Stimulated activated CD8-positive, alpha-beta memory T cell treated with anti-CD3 and anti-CD28 coated beads, Interleukin-15, amount 100 ng/mL, for 48 hours (primary cell): ENCODE results near the gene ENKD1.
"Not testable (repeated sequence)": the region's sequence is repeated elsewhere in the genome, so short reads cannot be mapped to it uniquely, and the experiment has no call there.

Experiments used
- DNase-seq, 2 donors: peaks; one replicate each; pipeline ENCODE4 v3.0.0-alpha.2; 2020; ENCODE audit warnings: low read depth in 2 of 2

Gene ENKD1, protein sequence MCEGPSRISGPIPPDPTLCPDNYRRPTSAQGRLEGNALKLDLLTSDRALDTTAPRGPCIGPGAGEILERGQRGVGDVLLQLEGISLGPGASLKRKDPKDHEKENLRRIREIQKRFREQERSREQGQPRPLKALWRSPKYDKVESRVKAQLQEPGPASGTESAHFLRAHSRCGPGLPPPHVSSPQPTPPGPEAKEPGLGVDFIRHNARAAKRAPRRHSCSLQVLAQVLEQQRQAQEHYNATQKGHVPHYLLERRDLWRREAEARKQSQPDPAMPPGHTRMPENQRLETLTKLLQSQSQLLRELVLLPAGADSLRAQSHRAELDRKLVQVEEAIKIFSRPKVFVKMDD

DNA sequence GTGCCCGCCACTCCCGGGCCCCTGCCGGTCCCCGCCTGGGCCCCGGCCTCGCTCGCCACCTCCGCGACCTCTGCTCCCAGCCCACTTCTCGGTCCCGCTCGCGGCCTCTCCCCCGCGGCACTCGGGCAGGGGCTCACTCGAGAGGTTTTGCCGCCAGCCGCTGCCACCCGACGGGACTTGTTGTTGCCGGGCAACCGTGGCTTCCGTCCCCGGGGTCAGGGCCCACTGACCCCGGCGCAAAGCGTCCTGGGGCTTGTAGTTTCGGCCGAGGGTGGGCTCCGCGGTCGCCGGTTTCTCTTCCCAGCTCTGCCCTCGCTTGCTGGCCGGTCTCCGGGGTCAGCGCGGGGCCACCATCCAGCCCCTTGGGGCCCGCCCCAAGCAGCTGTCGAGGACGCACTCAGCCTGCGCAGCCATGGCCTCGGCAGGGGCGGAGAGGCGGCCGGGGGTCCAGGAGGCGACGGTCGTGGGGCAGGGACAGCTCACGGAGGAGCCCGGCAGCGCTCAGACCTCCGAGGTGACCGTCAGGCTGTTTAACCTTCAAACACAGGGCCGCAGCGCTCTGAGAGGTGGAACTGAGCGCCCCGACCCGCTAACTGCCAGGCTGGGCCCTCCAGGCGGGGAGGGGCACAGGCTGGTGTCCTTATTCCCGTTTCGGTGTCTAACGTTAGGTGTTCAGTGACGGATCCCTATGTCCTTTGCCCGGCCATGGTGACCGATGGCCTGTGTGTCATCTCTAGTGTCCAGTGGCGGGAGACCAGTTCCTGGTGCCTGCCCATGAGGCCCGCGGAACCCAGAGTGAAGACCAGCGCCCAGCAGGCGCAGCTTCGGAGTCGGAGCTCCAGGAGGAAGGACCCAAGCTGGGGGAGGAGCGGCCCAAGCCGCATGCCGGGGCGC, at the start of gene ENKD1, which contains the start of gene C16orf86:
ENKD1 (minus strand) TSS at position 192 of the 894 bp plus-strand sequence. CDS start 308 bp downstream, outside the sequence.
C16orf86 (plus strand) TSS at position 256 of the 894 bp plus-strand sequence; CDS start at position 413, 157 bp downstream.
- DNase-seq = peak; percentile 65 to 74

DNA sequence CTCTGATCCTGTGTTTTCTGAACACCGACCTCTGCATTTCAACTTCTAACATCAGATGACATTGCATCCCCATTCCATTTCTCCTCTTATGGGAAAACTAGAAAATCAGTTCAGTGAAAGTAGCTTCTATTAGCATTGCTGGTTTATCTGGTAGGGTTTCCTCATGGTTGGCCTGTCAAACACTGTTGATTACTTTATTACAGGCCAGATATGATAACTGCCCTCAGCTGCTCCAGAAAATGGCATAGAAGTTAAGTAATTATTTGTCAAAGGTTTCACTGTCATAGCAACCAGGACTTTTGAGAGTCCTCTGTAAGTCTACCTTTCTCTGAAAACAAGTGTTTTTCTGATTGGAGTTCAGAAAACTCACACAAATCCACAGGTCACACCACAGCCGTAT, 49.5 kb upstream of the ENKD1 start:
- no peak for DNase-seq

DNA sequence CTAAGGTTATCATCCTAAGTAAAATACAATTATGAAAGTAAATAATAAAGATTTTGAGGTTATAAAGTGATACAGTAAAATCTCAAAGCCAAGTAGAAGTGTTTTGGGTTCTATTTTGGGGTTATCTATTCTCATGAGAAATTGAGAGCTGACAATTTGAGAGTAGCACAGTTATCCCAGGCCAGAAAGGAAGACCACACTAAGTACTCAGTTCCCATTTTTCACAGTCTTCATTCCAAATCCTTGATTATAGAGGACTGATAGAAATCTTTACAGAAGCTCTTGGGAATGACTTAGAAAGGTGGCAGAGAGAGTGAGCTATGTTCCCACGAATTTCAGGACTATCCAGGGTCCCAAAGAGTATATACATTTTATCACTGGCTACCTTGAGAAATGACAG, 48.0 kb upstream of the ENKD1 start:
- no peak for DNase-seq

DNA sequence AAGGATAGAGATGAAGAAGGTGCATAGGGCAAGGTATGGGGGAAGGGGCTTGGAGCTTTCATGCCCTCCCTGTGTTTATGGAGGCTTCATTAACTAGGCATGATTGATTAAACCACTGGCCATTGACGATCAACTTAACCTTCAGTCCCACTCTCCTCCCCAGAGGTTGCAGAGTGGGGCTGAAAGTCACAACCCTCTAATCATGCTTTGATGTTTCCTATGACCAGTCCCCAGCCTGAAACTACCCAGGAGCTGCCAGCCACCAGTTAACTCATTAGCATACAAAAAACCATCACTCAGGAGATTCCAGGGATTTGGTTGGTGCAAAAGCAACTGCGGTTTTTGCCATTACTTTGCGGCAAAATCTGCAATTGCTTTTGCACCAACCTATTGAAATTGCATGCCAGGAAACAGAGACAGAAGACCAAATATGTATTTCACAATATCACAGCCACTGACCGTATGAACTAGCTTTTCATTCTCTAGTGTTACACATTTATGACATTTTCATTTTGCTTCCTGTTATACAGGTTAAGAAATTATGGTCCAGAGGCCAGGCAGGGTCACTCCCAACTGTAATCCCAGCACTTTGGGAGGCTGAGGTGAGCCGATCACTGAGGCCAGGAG, 47.2 kb upstream of the ENKD1 start:
- no peak for DNase-seq

DNA sequence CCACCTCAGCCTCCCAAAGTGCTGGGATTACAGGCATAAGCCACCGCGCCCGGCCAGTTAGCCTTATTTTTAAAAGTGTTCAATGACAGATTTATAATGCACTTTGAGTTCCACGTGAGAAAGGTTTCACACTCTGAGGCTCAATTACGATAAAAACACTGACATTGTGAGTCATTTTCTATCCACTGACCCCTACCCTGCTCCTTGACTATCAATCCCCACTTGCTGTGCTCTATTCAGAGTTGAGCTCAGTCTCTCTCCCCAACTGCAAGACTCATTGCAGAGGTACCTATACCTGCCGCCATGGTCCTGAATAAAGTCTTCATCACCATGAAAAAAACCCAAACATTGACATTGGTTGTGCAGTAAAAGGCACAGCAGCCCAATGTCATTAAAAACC, 44.1 kb upstream of the ENKD1 start:
- DNase-seq = no peak

DNA sequence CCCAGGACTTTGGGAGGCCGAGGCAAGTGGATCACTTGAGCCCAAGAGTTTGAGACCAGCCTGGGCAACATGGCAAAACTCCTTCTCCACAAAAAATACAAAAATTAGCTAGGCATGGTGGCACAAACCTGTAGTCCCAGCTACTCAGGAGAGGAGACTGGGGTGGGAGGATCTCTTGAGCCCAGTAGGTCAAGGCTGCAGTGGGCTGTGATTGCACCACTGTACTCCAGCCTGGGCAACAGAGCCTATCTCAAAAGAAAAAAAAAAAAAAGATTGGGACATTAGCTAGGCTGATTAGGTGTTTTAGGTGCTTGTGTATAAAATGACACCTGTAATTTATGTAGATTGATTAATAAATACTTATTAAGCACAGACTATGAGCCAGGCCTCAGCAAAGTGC, 42.5 kb upstream of the ENKD1 start:
- no peak for DNase-seq

DNA sequence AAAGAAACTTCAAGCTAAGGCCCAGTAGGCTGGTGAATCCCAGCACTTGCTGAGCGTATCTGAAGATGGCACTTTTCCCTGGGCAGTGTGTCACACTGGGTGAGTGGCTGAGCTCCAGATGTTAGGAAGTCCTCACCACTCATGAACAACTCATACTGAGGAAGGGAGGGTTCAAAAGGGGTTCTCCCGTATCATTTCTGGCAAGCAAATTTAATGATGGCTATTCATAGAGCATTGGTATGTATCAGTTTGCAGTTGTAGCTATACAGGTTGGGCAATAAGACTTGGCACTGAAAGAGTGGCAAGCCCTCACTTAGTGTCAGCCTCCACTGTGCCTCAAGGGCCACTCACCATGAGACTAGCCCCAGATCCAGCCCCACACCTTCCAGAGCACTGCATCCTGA, 41.8 kb upstream of the ENKD1 start:
- DNase-seq = no peak

DNA sequence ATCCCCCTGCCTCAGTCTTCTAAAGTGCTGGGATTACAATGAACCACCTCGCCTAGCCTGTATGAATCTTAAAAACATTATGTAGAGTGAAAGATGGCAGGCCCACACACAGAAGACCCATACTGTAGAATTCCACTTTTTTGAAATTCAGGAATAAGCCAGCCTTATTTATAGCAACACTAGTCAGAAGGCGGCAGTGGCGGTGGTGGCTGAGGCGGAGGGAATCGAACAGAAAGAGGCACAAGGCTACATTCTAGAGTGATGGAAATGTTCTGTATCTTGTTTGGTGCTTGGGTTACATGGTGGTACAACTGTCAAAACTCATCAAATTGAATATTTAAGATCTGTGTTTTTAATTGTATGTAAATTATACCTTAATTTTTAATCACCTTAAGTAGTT, 41.2 kb upstream of the ENKD1 start:
- DNase-seq = no peak

DNA sequence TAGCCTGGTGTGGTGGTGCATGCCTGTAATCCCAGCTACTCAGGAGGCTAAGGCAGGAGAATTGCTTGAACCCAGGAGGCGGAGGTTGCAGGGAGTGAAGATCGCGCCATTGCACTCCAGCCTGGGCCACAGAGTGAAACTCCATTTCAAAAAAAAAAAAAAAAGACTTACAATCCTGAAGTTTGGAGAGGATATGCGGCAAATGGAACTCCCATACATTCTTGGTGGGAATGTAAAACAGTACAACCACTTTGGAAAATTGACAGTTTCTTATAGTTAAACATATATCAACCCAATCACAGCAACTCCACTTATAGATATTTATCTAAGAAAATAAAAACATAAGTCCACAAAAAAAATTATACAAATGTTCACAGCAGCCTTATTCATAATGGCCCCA, 40.7 kb upstream of the ENKD1 start:
- no peak for DNase-seq

DNA sequence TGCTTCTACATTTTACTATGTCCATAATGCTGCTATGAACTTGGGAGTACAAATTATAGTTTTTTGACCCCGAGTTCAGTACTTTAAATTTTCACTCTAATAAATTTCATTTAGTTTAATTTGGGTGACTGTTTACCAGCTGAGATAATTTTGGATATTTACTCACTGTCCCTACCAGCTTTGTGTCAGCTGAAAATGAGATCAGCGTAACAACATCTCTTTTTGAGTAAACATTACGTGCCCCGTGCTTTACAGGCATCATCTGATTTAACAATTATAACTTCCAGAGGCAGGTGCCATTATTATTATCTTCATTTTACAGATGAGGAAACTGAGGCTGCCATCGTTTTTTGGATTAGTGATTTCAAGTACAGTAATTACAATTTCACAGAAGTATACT, 37.6 kb upstream of the ENKD1 start:
- no peak for DNase-seq

DNA sequence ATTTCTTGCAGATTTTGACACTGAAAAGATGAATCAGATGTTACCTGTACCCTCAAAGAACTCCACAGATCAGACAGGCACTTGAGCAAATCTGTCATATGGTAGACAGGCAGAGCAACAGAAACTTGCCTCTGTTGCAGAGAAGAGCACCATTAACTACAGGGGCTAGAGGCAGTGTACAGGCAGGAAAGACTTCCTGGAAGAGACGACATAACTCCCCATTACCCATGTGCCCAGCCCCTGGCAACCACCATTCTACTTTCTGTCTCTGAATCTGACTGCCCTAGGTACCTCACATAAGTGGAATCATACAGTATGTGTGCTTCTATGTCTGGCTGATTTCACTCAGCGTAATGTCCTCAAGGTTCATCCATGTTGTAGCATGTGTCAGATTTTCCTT, 37.1 kb upstream of the ENKD1 start:
- no peak for DNase-seq

DNA sequence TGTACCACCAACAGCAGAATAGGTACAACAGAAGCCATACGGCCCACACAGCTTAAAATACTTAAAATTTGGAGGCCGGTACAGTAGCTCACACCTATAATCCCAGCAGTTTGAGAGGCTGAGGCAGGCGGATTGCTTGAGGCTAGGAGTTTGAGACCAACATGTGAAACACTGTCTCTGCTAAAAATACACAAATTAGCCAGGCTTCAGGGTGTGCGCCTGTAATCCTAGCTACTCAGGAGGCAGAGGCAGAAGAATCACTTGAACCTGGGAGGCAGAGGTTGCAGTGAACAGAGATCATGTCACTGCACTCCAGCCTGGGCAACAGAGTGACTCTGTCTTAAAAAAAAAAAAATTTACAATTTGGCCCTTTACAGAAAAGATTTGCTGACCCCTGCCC, 35.6 kb upstream of the ENKD1 start:
- no peak for DNase-seq

DNA sequence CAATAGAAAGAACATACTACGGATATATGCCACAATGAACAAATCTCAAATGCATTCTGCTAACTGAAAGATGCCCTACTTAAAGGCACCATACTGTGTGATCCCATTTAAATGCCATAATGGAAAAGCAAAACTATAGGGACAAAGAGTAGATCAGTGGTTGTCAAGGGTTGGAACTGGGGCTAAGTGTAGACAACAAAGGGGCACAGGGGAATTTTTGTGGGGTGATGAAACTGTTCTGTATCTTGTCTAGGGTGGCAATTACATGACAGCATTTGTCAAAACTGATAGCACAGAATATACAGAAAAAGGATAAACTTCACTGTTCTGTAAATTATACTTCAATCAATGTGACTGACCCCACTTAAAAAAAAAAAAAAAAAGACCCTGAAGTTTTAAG, 34.9 kb upstream of the ENKD1 start:
- DNase-seq = no peak

DNA sequence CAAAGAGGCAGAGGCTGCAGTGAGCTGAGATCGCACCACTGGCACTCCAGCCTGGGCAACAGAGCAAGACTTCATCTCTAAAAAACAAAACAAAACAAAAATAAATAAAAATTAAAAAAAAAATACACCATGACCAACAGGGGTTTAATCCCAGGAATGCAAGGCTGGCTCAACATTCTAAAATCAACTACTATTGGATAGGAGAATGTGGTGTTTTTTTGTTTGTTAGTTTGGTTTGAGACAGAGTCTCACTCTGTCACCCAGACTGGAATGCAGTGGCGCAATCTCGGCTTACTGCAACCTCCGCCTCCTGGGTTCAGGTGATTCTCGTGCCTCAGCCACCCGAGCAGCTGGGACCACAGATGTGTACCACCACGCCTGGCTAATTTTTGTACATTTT, 32.7 kb upstream of the ENKD1 start:
- no peak for DNase-seq

DNA sequence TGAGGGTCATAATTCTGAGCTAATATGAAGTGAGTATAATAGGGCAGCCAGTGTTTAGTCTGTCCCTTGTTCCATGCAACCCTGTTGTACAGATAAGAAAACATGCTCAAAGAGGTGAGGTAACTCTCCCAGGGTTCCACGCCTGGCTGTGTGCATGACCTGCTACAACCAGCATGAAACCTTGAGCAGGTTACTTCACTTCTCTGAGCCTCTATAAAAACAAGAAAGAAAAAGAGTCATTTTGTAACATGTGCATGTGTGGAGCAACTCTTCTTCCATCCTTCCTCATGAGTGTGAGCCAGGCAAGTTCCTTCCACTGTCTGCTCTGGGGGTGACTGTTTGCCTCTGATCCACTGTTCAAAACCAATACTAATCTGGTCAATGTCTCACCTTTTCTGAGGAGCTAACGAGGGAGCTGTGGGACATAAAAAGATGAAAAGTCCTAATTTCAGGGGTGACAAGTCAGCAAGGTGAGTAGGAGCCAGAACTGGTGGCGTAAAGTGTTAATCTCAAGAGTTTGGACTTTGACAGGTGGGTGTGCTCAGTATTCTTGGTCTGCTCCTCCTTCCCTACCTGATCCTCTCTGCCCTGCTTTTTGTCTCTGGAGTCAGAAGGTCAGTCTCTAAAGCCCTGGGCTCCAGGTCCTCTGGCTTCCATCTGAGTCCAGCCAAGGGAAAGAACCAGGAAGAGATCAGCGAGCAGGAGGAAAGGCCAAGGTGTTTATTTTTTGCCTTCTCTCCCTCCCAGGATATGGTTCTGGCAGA, 31.1 kb upstream of the ENKD1 start:
- DNase-seq = no peak

DNA sequence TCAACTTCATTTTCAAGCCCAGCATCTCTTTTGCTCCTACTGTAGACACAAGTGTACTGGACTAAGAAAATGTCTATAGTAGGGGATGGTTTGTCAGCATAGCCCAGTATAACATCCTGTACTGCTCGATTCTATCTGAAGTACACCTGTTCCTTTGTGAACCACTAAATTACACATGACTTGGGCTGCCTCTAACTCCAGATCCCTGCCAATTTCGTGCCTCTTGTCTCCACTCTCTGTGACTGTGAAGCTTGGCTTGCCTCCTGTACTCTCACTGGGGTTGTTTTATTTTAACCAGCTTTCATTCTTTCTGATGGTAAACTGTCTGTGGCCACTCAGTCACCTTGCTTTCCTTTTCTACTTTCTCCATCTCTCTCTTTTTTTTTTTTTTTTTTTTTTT, 28.1 kb upstream of the ENKD1 start:
- DNase-seq = no peak

DNA sequence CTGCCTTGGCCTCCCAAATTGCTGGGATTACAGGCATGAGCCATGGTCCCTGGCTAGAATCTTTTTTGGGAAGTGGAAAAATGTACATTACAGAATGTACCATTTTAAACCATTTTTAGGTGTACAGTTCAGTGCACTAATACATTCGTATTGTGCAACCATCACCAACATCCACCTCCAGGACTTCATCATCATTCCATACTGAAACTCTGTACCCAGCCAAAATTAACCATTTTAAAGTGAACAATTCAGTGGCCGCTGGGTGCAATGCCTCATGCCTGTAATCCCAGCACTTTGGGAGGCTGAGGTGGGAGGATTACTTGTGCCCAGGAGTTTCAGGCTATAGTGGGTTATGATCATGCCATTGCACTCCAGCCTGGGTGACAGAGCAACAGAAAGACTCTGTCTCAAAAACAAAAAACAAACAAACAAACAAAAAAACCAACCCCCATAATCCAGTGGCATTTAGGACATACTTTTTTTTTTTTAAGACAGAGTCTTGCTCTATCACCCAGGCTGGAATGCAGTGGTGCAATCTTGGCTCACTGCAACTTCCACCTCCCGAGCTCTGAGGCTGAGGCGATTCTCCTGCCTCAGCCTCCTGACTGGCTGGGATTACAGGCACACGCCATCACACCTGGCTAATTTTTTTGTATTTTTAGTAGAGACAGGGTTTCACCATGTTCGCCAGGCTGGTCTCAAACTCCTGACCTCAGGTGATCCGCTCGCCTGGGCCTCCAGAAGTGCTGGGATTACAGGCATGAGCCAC, 27.2 kb upstream of the ENKD1 start:
- DNase-seq = not testable (repeated sequence)

DNA sequence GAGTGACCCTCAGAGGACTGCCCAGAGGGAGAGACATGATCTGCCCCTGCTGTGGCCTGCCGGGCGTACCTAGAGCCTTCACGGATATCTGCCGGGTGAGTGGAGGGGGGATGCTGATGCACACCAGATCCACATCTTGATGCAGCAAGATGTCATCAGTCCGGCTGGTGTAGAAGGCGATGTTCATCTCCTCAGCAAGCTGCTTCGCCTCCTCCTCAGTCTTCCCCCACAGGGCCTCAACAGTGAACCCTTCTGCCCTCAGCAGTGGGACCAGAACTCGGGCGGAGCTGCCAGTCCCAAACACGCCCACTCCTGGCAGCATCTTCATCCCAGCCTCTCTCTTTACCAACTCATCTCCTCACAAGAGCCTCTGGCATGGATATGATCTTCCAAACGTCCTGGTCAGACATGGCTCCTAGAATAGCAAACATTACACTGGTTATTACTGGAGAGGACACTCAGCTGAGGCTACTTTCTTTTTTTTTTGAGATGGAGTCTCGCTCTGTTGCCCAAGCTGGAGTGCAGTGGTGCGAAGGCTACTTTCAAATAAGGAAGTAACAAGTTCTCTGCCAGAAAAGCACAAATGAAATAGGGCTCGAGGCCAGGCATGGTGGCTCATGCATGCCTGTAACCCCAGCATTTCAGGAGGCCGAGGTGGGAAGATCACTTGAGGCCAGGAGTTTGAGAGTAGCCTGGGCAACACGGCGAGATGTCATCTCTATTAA, 19.0 kb upstream of the ENKD1 start:
- no peak for DNase-seq

DNA sequence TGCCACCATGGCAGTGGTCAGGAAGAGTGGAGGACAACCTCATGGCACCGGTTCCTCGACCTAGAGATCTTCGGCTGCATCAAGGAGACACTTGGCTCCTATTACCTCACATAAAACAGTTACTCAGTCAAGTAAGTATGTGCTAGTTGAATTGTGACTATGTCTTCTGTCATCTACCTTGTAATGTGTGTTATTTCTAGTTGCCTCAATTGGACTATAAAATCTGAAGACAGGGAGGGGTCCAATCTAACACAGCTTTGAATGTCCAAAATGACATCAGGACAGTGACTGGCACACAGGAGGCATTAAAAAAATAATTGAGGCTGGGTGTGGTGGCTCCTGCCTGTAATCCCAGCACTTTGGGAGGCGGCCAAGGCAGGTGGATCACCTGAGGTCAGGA, 17.2 kb upstream of the ENKD1 start:
- DNase-seq = no peak
